ENCODE measurements around the gene LDLRAD4.

Gene LDLRAD4

DNA sequence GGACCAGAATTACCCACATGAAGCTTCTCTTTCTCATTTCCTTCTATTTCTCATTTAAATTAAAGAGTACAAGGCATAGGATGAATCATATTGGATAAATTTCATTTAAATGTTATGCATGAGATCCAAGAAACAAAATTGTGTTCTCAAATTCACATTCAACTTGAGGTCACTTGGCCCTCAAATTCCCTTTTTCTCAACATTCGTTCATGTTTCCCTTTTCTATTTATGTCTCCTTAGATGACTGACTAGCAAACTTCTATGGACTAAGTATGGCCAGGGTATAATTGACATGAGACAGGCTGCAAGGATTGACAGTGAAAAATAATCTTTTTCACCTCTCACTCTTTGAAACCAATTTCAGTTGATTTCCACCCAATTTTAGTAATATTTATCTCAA is 4.0 kb upstream of the LDLRAD4 start:
- DNase-seq (ENCODE audit: insufficient read length, low spot score) (no peak), FAIRE-seq (no peak)
- TF ChIP-seq POLR2AphosphoS5 (IDR thresholded peaks at IDR 0.05; ENCODE audit: low read depth, low read length) (no peak), SPI1 (IDR thresholded peaks at IDR 0.05; ENCODE audit: low read depth, low read length) (no peak), PAX5 (IDR thresholded peaks at IDR 0.05; ENCODE audit: insufficient read depth, low read length, severe bottlenecking) (no peak), TAF1 (IDR thresholded peaks at IDR 0.05; ENCODE audit: low read depth, low read length) (no peak), POLR2A (IDR thresholded peaks at IDR 0.05; ENCODE audit: low read depth, low read length) (no peak), POU2F2 (IDR thresholded peaks at IDR 0.05; ENCODE audit: low read depth, low read length) (no peak)

DNA sequence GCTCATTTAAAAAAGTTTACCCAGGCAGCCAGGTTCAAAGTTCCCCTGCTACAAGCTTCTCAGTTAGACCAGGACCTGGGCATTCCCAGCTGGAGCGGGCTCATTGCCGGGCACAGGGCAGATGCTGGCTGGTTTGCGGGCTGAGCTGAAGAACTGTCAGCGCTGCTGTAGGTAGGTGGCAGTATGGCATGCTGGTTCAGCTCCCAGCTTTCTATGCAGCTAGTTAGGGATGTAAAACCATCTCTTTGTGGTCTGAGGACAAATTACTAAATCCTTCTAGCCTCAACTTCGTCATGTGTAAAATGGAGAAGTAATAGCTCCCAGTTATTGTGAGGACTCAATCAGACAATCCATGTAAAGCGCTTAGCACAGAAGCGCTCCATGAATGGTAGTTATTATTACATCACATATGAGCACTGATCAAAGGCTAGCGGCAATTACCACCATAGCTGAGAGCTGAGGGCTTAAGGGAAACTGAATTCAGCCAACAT is 2.4 kb upstream of the LDLRAD4 start:
- DNase-seq (ENCODE audit: insufficient read length, low spot score) (no peak), FAIRE-seq (peak; percentile 86)
- TF ChIP-seq TAF1 (IDR thresholded peaks at IDR 0.05; ENCODE audit: low read depth, low read length) (no peak), POLR2AphosphoS5 (IDR thresholded peaks at IDR 0.05; ENCODE audit: low read depth, low read length) (no peak), PAX5 (IDR thresholded peaks at IDR 0.05; ENCODE audit: insufficient read depth, low read length, severe bottlenecking) (no peak), POLR2A (IDR thresholded peaks at IDR 0.05; ENCODE audit: low read depth, low read length) (no peak), SPI1 (IDR thresholded peaks at IDR 0.05; ENCODE audit: low read depth, low read length) (no peak), POU2F2 (IDR thresholded peaks at IDR 0.05; ENCODE audit: low read depth, low read length) (no peak)

DNA sequence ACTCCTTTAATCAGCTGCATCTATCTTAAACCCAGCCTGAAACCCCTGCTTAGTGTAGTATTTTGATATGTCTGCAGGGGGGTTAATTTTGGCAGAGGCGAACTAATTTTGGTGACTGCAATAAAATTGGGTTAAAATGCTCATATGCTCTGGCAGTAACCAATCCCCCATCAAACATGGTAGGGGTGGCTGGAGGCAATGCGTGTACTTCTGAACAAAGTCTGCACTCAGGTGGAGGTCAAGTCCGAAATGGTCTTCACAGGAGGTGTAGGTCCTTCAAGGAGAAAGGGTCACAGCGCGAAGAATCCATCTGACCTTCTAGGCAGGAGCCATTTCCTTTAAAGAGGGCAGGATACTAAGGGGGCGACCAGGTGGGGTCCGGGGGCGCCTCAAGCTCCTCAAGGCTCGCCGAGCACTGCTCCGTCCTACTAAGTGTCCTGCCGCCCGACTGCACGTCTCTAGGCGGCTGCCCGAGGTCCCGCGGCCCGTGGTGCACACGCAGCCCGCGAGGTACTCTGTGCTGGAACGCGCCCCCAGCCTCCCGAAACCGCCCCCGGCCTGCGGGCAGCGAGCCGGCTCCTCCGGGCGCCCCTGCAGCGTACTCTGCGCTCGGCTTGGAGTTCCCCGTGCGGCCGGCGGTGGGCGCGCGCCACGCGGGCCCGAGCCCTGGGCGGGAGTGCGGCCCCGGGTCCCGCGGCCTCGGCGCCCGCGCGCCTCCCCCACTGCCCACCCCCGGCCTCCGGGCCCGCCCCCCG is 1.7 kb upstream of the LDLRAD4 start:
- TF ChIP-seq POU2F2 (IDR thresholded peaks at IDR 0.05; ENCODE audit: low read depth, low read length) (no peak), PAX5 (IDR thresholded peaks at IDR 0.05; ENCODE audit: insufficient read depth, low read length, severe bottlenecking) (no peak)
- DNase-seq (ENCODE audit: insufficient read length, low spot score) (peak; percentile 51), FAIRE-seq (no peak)

DNA sequence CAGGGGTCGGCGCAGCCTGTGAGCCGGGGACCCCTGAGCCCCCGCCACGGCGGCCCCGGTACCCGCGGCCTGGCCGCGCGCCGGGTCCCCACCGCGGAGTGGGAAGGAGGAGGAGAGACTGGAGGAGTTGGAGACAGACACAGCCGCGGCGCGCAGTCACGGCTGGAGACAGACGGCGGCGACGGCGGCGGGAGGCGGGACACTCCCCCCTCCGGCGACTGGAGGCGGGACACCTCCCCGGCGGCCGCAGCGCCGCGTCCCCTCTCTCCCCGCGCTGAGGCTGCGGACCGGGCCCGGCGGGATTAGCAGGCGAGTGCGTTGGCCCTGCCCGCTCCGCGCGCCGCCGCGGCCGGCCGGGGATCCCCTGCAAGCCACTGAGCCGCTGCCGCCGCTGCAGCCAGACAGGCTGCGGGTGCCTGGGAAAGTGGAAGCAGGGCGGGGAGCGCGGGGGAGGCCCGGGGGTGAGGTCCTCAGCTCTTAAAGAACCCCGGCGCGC is 1.0 kb upstream of the LDLRAD4 start:
- no peak for TF ChIP-seq POLR2AphosphoS5 (IDR thresholded peaks at IDR 0.05; ENCODE audit: low read depth, low read length)
- TF ChIP-seq SPI1 (IDR thresholded peaks at IDR 0.05; ENCODE audit: low read depth, low read length) = no peak
- TF ChIP-seq PAX5 (IDR thresholded peaks at IDR 0.05; ENCODE audit: insufficient read depth, low read length, severe bottlenecking) = no peak
- no peak for TF ChIP-seq POLR2A (IDR thresholded peaks at IDR 0.05; ENCODE audit: low read depth, low read length)
- DNase-seq (ENCODE audit: insufficient read length, low spot score) (peak; percentile 51), FAIRE-seq (no peak)

DNA sequence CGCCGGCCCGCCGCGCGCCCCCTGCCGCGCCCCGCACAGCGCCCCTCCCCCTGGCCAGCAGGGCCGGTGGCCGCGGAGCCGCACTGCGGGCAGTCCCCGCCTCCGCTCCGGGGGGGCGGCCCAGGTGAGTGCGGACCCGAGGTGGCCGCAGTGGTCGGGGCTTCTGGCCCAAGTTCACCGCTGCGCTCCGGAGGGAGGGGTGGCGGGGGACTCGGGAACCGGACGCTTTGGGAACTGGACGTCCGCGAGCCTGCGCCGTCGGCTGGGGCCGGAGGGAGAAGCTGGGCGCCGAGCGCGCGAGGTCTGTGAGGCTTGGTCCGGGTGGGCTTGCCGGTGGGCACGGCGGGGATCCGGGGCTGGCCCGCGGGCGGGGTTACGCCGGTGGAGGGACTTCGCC is 591 bp upstream of the LDLRAD4 start:
- no peak for TF ChIP-seq TAF1 (IDR thresholded peaks at IDR 0.05; ENCODE audit: low read depth, low read length)
- no peak for TF ChIP-seq SPI1 (IDR thresholded peaks at IDR 0.05; ENCODE audit: low read depth, low read length)
- TF ChIP-seq POLR2A (IDR thresholded peaks at IDR 0.05; ENCODE audit: low read depth, low read length) = no peak
- TF ChIP-seq PAX5 (IDR thresholded peaks at IDR 0.05; ENCODE audit: insufficient read depth, low read length, severe bottlenecking) = no peak
- no peak for TF ChIP-seq POU2F2 (IDR thresholded peaks at IDR 0.05; ENCODE audit: low read depth, low read length)
- no peak for TF ChIP-seq POLR2AphosphoS5 (IDR thresholded peaks at IDR 0.05; ENCODE audit: low read depth, low read length)
- no peak for FAIRE-seq
- no peak for DNase-seq (ENCODE audit: insufficient read length, low spot score)

DNA sequence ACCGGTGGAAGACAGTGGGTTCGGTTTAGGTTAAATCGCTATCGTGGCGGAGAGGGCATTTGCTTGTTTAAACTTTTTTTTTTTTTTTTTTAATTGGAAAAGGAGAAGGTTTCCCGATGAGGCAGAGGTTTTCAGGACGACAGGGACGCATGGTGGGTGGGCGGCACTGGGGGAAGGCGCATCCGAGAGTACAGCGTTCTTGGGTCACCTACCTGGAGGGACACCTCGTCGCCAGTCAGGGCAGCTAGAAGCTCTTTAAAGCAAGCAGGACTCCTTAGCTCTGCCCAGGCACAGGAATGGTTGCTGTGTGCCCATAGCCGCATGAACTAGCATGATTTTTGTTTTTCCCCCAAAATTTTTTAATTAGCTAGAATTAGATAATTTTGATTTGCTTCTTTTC is 437 bp downstream of the LDLRAD4 start:
- no peak for FAIRE-seq
- no peak for TF ChIP-seq TAF1 (IDR thresholded peaks at IDR 0.05; ENCODE audit: low read depth, low read length)
- no peak for TF ChIP-seq POLR2AphosphoS5 (IDR thresholded peaks at IDR 0.05; ENCODE audit: low read depth, low read length)
- no peak for TF ChIP-seq POLR2A (IDR thresholded peaks at IDR 0.05; ENCODE audit: low read depth, low read length)
- no peak for TF ChIP-seq SPI1 (IDR thresholded peaks at IDR 0.05; ENCODE audit: low read depth, low read length)
- no peak for TF ChIP-seq POU2F2 (IDR thresholded peaks at IDR 0.05; ENCODE audit: low read depth, low read length)
- no peak for TF ChIP-seq PAX5 (IDR thresholded peaks at IDR 0.05; ENCODE audit: insufficient read depth, low read length, severe bottlenecking)
- DNase-seq (ENCODE audit: insufficient read length, low spot score) = no peak

DNA sequence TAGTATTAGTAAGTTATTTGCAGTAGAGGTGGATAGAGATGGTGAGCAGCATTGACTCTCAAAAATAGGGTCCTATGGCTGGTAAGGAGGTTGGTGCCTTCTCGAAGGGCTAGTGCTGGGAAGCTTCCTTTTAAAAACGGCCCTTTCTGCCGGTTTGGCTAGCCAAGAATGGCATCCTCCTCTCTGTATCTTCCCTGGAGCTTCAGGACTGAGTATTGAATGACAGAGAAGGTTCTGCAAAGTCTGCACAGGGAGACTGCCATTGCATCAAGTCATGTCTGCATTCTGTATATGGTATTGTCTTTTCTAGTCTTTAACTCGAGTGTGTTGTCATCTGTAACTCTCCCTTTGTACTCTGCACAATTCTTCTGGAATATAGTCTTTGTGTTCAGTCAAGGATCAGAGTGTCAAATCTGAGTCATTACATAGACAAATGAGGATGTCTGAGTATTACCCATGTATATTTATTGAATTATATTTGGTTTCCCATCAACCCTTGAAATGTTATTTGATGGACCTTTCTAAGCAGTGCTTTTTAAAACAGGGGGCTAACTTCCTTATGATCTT is 1.1 kb downstream of the LDLRAD4 start:
- no peak for DNase-seq (ENCODE audit: insufficient read length, low spot score)
- TF ChIP-seq POU2F2 (IDR thresholded peaks at IDR 0.05; ENCODE audit: low read depth, low read length) (no peak), PAX5 (IDR thresholded peaks at IDR 0.05; ENCODE audit: insufficient read depth, low read length, severe bottlenecking) (no peak), SPI1 (IDR thresholded peaks at IDR 0.05; ENCODE audit: low read depth, low read length) (no peak), POLR2AphosphoS5 (IDR thresholded peaks at IDR 0.05; ENCODE audit: low read depth, low read length) (no peak), POLR2A (IDR thresholded peaks at IDR 0.05; ENCODE audit: low read depth, low read length) (no peak), TAF1 (IDR thresholded peaks at IDR 0.05; ENCODE audit: low read depth, low read length) (no peak)
- FAIRE-seq = no peak

DNA sequence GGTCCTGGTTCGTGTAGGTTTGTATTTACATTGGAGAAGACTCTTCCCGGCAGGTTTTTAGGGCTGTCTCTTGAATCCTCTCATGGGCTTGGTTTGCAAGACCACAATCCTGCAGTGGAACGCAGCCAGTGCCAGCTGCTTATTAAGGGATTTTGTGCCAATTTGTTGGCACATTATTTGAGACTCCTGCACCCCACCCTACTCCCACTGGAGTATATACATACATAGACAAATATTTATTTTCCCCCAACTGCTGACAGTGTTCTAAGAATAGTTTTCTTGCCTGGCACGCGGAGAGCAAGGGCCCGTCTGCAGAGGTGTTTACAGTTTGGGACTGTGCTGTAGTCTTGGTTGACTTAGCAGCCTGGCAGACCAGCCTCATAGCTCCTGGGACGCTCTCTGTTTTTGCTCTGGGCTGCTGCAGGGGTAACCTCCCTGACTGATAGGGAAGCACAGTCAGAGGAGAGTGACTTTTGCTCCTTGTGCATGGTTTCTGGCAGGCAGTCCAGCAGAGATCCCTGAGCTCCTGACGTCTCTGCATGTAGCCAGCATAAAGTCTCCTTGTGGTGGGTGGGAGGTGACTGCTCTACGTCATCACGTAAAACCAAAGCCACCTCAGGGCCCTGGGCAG is 1.9 kb downstream of the LDLRAD4 start:
- no peak for DNase-seq (ENCODE audit: insufficient read length, low spot score)
- no peak for TF ChIP-seq POLR2A (IDR thresholded peaks at IDR 0.05; ENCODE audit: low read depth, low read length)
- TF ChIP-seq SPI1 (IDR thresholded peaks at IDR 0.05; ENCODE audit: low read depth, low read length) = no peak
- no peak for TF ChIP-seq TAF1 (IDR thresholded peaks at IDR 0.05; ENCODE audit: low read depth, low read length)
- TF ChIP-seq PAX5 (IDR thresholded peaks at IDR 0.05; ENCODE audit: insufficient read depth, low read length, severe bottlenecking) = no peak
- TF ChIP-seq POU2F2 (IDR thresholded peaks at IDR 0.05; ENCODE audit: low read depth, low read length) = no peak
- TF ChIP-seq POLR2AphosphoS5 (IDR thresholded peaks at IDR 0.05; ENCODE audit: low read depth, low read length) = no peak

More for the DNA sequence above, 1.9 kb downstream of the LDLRAD4 start:
- no peak for FAIRE-seq

Measured in GM12891 (cell line).